D341Med (cell line): ENCODE measurements around the gene TRIM25.

Experiments used
- DNase-seq: peaks from one replicate; pipeline ENCODE4 v3.0.0; 2012; ENCODE audit warnings: low spot score

TRIM25 gene

GRCh38 chr17:56926270-56926669 lies 12.4 kb upstream of the TRIM25 start:
- no peak for DNase-seq

- no peak for DNase-seq
These were observed 11.2 kb upstream of the TRIM25 start for GRCh38 chr17:56925088-56925487.

DNA sequence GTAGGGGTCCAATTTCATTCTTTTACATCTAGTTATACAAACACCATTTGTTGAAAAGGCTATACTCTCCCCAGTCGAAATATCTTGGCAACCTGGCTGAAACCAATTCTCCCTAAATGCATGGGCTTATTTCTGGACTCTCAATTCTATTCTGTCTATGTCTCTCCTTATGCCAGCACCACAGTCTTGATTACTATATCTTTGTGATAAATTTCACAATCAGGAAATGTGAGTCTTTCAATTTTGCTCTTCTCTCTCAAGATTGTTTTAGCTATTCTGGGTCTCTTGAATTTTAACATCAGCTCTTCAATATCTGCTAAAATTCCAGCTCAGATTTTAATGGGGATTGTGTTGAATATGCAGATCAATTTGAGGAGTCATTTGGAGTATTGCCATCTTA lies 5.9 kb upstream of the TRIM25 start:
- no peak for DNase-seq

DNA sequence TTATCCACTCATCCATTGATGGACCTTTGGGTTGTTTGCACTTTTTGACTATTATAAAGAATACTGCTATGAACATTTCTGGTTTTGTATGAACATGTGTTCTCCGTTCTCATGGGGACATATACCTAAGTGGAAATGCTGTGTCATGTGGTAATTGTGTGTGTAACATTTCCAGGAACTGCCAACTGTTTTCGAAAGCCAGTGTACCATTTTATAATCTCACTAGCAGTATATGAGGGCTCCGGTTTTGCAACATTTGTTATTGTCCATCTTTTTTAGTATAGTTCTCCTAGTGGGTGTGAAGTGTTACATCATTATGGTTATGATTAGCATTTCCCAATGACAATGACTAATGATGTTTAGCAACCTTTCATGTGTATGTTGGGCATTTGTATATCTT lies 5.1 kb upstream of the TRIM25 start:
- no peak for DNase-seq

DNA sequence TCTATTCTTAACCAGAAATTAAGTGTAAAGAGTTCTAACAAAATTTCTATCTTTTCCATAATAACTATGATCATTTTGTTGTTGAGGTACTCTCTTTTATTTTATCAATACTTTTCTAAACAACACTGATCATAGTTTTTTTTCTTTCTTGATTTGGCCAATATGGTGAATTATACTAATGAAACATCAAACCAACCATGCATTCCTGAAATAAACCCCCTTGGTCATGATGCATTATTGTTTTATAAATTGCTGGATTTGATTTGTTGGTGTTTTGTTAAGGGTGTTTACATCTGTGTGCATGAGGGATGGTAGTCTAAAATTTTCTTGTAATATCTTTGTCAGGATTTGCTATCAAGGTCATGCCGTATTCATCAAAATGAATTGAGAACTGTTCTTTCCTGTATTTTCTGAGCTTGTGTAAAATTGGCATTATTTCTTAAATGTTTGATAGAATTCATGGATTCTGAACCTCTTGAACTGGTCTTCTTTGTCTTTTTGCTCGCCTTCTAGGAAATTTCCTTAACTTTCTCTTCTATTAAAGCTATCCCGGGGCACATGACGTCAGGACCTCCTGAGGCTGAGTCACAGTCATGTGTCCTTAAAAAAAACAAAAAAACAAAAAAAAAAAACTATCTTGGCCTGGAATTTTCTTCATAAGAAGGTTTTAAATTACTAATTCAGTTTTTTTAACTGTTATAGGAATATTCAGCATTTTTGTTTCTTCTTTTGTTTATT lies 3.9 kb upstream of the TRIM25 start:
- DNase-seq = no peak

DNA sequence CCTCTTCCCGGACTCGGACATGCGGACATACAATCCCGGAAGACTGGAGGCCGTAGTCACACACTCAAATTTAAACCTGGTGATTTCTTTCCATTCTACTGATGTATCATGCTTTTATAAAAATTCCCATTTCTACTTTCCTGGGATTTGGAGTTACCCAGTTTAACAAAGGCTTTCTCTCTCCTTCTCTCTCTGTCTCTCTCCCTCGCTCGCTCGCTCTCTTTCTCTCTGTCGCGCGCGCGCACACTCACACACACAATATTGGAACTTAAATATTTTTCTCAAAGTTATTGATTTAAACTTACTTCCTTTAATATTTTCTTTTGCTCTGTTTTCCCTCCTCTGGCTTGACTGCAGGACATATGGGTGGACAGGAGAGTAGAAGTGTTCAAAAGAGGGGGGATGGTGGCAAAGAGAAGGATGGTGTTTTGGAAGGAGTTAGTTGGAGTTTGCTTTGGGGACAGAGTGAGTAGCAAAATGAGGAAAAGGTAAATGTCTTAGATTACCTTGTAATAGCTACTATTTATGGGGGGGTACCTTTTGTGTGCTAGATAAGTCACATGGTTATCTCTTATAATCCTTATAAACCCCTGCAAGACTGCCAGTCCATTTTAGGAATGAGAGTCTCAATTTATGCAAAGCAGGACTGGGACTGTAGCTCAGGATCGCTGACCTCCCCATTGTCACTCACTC lies 878 bp upstream of the TRIM25 start:
- DNase-seq = no peak

DNA sequence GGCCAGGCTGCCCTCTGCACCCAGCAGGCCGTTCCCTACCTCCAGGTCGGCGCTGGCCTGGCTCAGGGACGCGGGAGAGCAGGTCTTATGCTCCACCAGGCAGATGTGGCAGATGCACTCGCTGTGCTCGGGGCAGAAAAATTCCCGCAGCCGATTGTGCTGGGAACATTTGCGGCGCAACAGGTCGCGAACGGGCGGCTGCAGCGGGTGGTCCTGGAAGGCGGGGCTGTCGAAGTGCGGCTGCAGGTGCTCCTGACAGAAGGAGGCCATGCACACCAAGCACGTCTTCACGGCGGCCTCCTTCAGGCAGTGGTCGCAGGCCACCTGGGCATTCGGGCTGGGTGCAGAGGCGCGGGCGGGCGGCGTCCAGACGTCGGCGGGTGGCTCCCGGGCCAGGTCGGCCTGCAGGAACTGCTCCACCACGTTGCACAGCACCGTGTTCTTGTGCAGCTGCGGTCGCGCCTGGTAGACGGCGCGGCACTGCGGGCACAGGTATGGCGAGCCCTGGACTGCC lies 439 bp downstream of the TRIM25 start:
- no peak for DNase-seq

- DNase-seq = no peak
These were observed 893 bp downstream of the TRIM25 start for GRCh38 chr17:56913000-56913311.

GRCh38 chr17:56912105-56912999 lies 1.5 kb downstream of the TRIM25 start:
- DNase-seq = no peak

DNA sequence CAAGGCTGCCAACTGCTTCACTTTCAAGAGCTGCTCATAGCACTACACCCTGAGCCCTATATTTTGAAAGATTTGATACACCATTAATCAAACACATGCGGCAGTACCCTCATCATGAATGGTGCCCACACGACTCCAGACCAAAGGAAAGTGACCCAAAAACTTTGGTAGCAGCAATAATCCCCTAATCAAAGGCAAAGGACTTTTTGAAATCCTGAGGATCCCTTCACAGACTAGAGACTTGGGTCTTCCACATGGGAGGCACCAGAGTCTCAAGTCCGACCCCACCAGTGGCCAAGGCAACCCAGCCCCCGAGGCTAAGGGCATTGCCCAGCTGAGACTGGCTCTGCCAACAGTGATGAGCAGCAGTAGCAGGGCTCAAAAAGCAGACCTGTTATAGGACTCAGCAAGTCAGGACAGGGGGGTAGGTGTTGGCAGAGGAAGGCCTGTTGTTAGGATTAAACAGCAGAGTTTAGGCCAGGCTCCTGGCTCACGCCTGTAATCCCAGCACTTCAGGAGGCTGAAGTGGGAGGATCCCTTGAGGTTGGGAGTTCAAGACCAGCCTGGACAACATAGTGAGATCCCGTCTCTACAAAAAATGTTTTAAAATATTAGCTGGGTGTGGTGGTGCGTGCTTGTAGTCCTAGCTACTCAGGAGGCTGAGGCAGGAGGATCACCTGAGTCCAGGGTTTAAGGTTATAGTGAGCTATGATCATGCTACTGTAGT lies 3.2 kb downstream of the TRIM25 start:
- DNase-seq = no peak

- no peak for DNase-seq
These were observed 3.9 kb downstream of the TRIM25 start for GRCh38 chr17:56909742-56910508.

GRCh38 chr17:56908001-56908542 lies 5.8 kb downstream of the TRIM25 start:
- DNase-seq = no peak

DNA sequence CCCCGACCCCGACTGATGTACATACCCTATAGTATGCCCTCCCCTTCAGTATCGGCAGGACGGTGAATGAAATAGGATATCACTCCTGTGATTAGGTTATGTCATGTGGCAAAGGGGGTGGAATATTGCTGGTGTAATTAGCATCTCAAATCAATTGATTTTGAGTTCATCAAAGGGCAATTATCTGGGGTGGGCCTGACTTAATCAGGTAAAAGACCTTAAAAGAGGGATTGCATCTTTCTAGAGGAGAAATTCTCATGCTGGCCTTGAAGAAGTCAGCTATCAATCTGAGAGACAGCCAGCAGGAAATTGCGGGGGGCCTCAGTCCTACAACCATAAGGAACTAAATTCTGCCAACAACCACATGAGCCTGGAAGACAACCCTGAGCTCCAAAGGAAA lies 10.3 kb downstream of the TRIM25 start:
- no peak for DNase-seq

DNA sequence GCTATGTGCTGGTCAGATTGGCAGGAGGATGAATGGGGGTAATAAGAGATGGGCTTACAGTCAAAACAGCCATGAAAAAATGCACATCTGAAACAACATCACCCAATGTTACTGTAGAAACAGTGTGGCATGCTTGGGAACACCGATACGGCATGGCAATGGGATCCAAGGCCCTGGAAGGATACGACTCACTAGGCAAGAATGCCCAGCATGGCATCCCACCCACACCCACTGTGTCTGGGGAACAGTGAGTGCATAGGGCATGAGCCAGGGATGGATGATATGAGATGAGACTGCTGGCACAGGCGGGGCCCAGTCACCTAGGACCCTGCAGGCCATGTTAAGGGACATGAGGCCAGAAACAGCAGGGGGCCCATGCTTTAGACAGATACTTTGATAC lies 11.5 kb downstream of the TRIM25 start:
- DNase-seq = no peak

- DNase-seq = no peak
These were observed 14.4 kb downstream of the TRIM25 start for GRCh38 chr17:56899403-56899802.

DNA sequence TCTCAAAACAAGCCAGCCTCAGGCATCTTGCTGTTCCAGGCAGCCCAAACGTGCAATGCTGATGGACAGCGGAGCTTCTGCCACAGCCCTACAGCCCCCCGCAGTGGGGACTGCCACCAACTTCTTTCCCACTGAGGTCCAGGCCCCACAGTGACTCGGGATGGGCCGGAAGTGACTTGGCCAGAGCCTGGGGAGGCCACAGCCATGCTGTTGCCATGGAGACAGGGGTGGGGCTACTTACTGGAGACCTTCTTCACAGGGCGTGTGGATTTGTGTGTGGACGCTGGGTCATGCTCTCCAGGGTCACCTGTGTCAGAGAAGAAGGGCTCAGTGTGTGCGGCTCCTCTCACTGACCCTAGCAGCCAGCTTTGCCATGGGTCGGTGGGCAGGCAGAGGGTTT lies 15.0 kb downstream of the TRIM25 start:
- DNase-seq = no peak

DNA sequence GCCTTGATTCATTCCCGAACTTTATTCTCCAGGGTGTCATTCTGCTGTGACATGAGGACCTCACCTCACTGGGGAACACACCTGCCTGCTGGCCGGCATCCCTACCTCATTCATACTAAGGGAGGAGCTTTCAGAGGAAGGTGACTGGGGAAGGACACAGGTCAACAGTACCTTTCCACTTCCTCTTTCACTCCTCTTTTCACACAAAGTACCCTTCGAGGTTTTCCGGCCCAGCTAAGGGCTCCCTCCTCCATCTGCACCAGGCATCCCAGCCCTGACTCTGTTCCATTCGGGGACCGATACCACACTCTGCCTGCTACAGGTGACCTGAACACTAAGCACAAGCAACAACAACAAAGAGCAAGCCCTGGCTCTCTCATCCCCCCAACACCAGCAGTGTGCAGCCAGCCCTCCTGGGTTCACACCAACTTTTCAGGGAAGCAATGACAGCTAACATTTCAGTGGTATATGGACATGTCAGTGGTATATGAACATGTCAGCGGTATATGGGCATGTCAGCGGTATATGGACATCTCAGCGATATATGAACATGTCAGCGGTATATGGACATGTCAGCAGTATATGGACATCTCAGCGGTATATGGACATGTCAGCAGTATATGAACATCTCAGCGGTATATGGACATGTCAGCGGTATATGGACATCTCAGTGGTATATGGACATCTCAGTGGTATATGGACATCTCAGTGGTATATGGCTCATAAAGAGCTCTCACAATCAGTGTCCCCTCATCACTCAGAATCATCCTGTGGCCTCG lies 16.0 kb downstream of the TRIM25 start:
- DNase-seq = no peak

DNA sequence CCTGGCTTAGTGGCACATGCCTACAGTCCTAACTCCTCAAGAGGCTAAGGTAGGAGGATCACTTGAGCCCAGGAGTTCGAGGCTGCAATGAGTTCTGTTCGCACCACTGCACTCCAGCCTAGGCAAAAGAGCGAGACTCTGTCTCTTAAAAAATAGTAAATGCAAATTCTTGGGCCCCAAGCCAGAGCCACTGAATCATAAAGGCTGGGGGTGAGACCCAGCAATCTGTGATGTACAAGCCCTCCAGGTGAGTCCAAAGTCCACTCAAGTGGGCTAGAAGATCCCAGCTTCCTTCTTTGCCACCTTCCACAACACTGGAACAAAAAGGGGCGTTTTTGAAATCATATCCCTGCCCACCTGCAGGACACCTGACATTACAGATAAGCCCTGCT lies 16.9 kb downstream of the TRIM25 start:
- DNase-seq = no peak

DNA sequence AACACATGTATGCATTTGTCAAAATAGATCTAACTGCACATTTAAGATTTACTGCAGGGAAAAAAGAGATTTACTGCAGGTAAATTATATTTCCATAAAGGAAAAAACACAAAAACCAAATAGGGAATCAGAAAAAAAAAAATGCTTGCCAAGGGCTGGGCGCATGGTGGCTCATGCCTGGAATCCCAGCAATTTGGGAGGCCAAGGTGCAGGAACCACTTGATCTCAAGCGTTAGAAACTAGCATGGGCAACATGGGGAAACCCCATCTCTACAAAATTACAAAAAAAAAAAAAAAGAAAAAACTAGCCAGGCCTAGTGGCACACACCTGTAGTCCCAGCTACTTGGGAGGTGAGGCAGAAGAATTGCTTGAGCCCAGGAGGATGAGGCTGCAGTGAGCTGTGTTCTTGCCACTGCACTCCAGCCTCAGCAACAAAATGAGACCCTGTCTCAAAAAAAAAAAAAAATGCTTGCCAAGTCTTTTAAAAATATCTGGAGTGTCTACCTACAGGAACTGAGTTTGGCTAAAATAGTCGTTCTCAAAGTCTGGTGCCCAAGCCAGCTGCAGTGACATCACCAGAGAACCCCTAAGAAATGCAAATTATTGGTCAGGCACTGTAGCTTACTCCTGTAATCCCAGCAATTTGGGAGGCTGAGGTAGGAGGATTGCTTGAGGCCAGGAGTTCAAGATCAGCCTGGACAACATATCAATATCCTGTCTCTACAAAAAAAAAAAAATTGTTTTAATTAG lies 17.5 kb downstream of the TRIM25 start:
- no peak for DNase-seq
